Endodermal cell (in vitro differentiated cells): ENCODE data around the gene DCC. TPM values are rescaled to one million over a fixed set of nuclear protein-coding genes. Genes with fewer than 3 reads are reported as not detected.

Experiments
- DNase-seq: peaks from one replicate; pipeline ENCODE4 v3.0.0-alpha.2; 2017
- H3K27ac ChIP-seq: 2 replicates; pipeline ENCODE4 v1.5.1; 2013; ENCODE audit warnings: mild to moderate bottlenecking, low read depth, low read length, moderate library complexity
- H3K27me3 ChIP-seq: 2 replicates; pipeline ENCODE4 v1.6.1; 2013; ENCODE audit warnings: mild to moderate bottlenecking, low read length, moderate library complexity; ENCODE audit not compliant: insufficient read depth, control insufficient read depth, poor library complexity, severe bottlenecking
- H3K36me3 ChIP-seq: 2 replicates; pipeline ENCODE4 v1.7.0; 2013; ENCODE audit warnings: mild to moderate bottlenecking, low read length, moderate library complexity; ENCODE audit not compliant: control insufficient read depth, insufficient read depth
- H3K4me1 ChIP-seq: one replicate; pipeline ENCODE4 v1.7.0; 2013; ENCODE audit warnings: low read length; ENCODE audit not compliant: control insufficient read depth, insufficient read depth
- H3K4me3 ChIP-seq: 2 replicates; pipeline ENCODE4 v1.5.1; 2013; ENCODE audit warnings: mild to moderate bottlenecking, low read length, moderate library complexity
- H3K9ac ChIP-seq: 2 replicates; pipeline ENCODE4 v1.6.1; 2013; ENCODE audit warnings: mild to moderate bottlenecking, low read length, moderate library complexity; ENCODE audit not compliant: poor library complexity, severe bottlenecking; ENCODE audit errors: extremely low read depth
- H3K9me3 ChIP-seq: 2 replicates; pipeline ENCODE4 v1.6.1; 2013; ENCODE audit warnings: mild to moderate bottlenecking, low read length, moderate library complexity; ENCODE audit not compliant: control insufficient read depth
- H3K27ac Mint-ChIP-seq: 2 replicates; pipeline ENCODE4 v1.8.0; 2020; ENCODE audit warnings: mixed read lengths
- H3K27me3 Mint-ChIP-seq: 2 replicates; pipeline ENCODE4 v1.8.0; 2021; ENCODE audit warnings: mild to moderate bottlenecking, mixed read lengths; ENCODE audit not compliant: insufficient read depth
- H3K36me3 Mint-ChIP-seq: 2 replicates; pipeline ENCODE4 v1.8.0; 2020; ENCODE audit warnings: low read depth, mixed read lengths
- H3K4me1 Mint-ChIP-seq: 2 replicates; pipeline ENCODE4 v1.8.0; 2020; ENCODE audit warnings: mixed read lengths
- H3K4me3 Mint-ChIP-seq: 2 replicates; pipeline ENCODE4 v1.8.0; 2020; ENCODE audit warnings: mild to moderate bottlenecking, moderate library complexity, mixed read lengths
- H3K9me3 Mint-ChIP-seq: 2 replicates; pipeline ENCODE4 v1.8.0; 2020; ENCODE audit warnings: mild to moderate bottlenecking, mixed read lengths
- whole genome bisulfite sequencing, 2 experiments: methylation state at CpG; one replicate each; pipeline versions ENCODE4 v1.1.5 to v1.1.7; 2013; ENCODE audit warnings: missing lambda C conversion rate in 2 of 2, mixed read lengths in 1 of 2; ENCODE audit not compliant: insufficient coverage in 1 of 2, insufficient read length in 1 of 2; 5-methylcytosine and 5-hydroxymethylcytosine counted together
- total RNA-seq, 2 donors: library from RNA; stranded (reverse); fragmentation: NEBNext Ultra II Directional in 1 of 2; extraction: Animal tissue kit (Norgen Biotek cat#: 25700) in 1 of 2; gene quantifications; 2 replicates in 1 of 2; 3 replicates in 1 of 2; pipeline ENCODE4 v1.2.1, GENCODE V29; 2021
- TF ChIP-seq, protein P1 (sequence below): fragments of 200-600 bp; sonication (generic); conservative IDR thresholded peaks from 2 replicates; pipeline ENCODE4 v1.5.0; 2021; ENCODE audit warnings: antibody characterized with exemption, mild to moderate bottlenecking

DCC gene
- total RNA-seq, 2 donors from 2014 or later: 0.77 to 0.97 TPM

DNA sequence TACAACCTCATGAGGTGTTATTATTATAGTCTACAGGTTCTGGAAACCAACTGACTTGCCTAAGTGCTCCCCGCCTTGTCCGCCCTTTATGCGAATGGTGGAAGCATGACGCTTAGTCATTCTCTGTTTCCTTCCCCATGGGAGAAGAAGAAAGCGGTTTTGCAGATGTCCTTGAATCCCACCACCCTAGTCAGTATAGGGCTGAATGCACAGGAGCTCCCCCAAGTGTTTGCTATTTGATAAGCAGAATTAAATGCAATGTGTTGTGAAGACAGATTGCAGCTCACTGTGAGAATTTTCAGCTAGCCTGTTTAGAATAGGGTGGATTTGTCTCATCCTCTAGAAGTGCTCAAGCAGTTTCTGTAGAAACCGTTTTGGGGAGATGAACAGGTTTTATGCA, 652.0 kb downstream of the DCC start:
- Mint-ChIP-seq H3K9me3 (no peaks in the 10 kb centered on the region), H3K4me3 (no peak overlapping the region), H3K36me3 (no peaks in the 10 kb centered on the region), H3K27ac (no peak overlapping the region), H3K4me1 (peaks cover 13% of the 10 kb centered on the region), H3K27me3 (no peaks in the 10 kb centered on the region)
- Histone ChIP-seq H3K9me3 (no peaks in the 10 kb centered on the region), H3K4me3 (no peak overlapping the region), H3K9ac (no peak overlapping the region), H3K36me3 (no peaks in the 10 kb centered on the region), H3K4me1 (no peaks in the 10 kb centered on the region), H3K27me3 (no peaks in the 10 kb centered on the region), H3K27ac (no peak overlapping the region)
- TF ChIP-seq, protein P1, sequence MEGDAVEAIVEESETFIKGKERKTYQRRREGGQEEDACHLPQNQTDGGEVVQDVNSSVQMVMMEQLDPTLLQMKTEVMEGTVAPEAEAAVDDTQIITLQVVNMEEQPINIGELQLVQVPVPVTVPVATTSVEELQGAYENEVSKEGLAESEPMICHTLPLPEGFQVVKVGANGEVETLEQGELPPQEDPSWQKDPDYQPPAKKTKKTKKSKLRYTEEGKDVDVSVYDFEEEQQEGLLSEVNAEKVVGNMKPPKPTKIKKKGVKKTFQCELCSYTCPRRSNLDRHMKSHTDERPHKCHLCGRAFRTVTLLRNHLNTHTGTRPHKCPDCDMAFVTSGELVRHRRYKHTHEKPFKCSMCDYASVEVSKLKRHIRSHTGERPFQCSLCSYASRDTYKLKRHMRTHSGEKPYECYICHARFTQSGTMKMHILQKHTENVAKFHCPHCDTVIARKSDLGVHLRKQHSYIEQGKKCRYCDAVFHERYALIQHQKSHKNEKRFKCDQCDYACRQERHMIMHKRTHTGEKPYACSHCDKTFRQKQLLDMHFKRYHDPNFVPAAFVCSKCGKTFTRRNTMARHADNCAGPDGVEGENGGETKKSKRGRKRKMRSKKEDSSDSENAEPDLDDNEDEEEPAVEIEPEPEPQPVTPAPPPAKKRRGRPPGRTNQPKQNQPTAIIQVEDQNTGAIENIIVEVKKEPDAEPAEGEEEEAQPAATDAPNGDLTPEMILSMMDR: peak; percentile 73
- DNase-seq: peak; percentile 71
- 78 to 83% methylated on average over 2 to 6 of the region's 6 CpGs for WGBS, 2 experiments

DNA sequence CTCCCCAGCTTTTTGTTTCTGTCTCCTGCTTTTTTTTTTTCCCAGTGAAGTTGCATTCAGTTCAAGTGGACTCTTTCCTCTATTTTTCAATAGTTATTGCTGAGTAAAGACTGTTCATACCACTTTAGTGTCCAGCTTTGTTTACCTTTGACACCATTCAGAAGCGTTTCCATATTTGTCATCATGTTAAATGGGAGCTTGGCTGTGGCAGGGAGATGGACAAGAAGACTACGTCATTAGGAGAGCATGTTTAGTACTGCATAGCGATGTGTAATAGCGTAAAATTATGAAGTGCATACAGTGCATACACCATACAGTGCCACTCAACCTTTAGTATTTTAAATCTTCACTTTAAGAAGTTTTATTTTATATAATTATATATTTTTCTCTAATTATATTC, 655.9 kb downstream of the DCC start:
- Histone ChIP-seq H3K9ac (no peak overlapping the region), H3K36me3 (no peaks in the 10 kb centered on the region), H3K27me3 (no peaks in the 10 kb centered on the region), H3K4me3 (no peak overlapping the region), H3K27ac (no peak overlapping the region), H3K4me1 (no peaks in the 10 kb centered on the region), H3K9me3 (no peaks in the 10 kb centered on the region)
- no peak for DNase-seq
- Mint-ChIP-seq H3K27ac (no peak overlapping the region), H3K36me3 (no peaks in the 10 kb centered on the region), H3K9me3 (no peaks in the 10 kb centered on the region), H3K27me3 (no peaks in the 10 kb centered on the region), H3K4me1 (peaks cover 9% of the 10 kb centered on the region), H3K4me3 (no peak overlapping the region)
- 96 to 100% methylated on average over 2 to 4 of the region's 4 CpGs for WGBS, 2 experiments
- TF ChIP-seq, protein P1: no peak

DNA sequence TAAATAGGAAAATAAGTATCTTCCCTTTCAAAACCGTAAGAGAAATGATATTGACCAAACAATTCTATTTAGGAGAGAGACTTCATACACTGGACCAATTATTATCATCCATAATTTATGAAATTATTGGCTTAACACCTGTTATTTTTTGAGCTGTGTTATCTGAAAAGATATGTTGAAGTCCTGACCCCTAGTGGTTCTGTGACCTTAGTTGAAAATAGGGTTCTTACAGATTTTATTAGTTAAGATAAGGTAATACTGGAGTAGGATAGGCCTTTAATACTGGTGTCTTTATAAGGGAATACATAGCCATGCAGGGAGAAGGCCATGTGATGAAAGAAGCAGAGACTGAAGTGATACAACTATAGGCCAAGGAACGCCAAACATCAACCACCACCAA, 659.6 kb downstream of the DCC start:
- no peaks in the 10 kb centered on the region for H3K4me1 ChIP-seq
- Mint-ChIP-seq H3K4me3 (no peak overlapping the region), H3K9me3 (no peaks in the 10 kb centered on the region), H3K36me3 (no peaks in the 10 kb centered on the region), H3K27ac (no peak overlapping the region), H3K4me1 (peaks cover 4% of the 10 kb centered on the region), H3K27me3 (no peaks in the 10 kb centered on the region)
- WGBS, 2 experiments: 86% methylated on average over 1 of the region's 2 CpGs; no CpG with 5 or more reads in 1 of the 2 experiments
- no peaks in the 10 kb centered on the region for H3K27me3 ChIP-seq
- DNase-seq: no peak
- no peaks in the 10 kb centered on the region for H3K36me3 ChIP-seq
- TF ChIP-seq, protein P1: peak; percentile 53
- H3K9me3 ChIP-seq: no peaks in the 10 kb centered on the region
- H3K27ac ChIP-seq: no peak overlapping the region
- no peak overlapping the region for H3K9ac ChIP-seq
- no peak overlapping the region for H3K4me3 ChIP-seq
